ENCODE results near the gene KRT20. TPM values are rescaled to one million over a fixed set of nuclear protein-coding genes. Genes with fewer than 3 reads are reported as not detected.

Gene KRT20
- total and polyA plus RNA-seq, 2 of the 8 experiments (the other 6 are each of a cell fraction or from before 2014, with no cell fraction given) = not detected

- H4K91ac ChIP-seq (replicated peaks; ENCODE audit: insufficient read length, low read length) = no peak within 1 kb of the TSS
- H3K56ac ChIP-seq (replicated peaks; ENCODE audit: insufficient read length, low read depth, low read length) = no peak within 1 kb of the TSS
- H2BK15ac ChIP-seq (ENCODE audit: low read length) = no peak within 1 kb of the TSS
- no peak within 1 kb of the TSS for H3K4me3 ChIP-seq (ENCODE audit: extremely low read depth in 1 of 4, insufficient read depth in 2 of 4, low read depth in 3 of 4, low read length in 4 of 4)
- CTCF ChIA-PET (ENCODE audit: partially characterized antibody) = interaction anchor here (1.0 to 2.5 kb wide), 3 partner anchors 9 to 481 kb away, joined by 3 to 8 read pairs (median 3); partner anchors contain the start of gene KRT20
- no peaks in the 10 kb centered on the region; the same call in 1 of the 2 replicates for H3K23me2 ChIP-seq (ENCODE audit: low read depth, low read length)
- DNase-seq (ENCODE audit: low read depth in 1 of 2, low spot score in 2 of 2) (no peak), FAIRE-seq (no peak)
- no peak within 1 kb of the TSS for H2AK5ac ChIP-seq (ENCODE audit: low read depth, low read length)
- no peaks in the 10 kb centered on the region; a peak in 1 of 7 replicates for H3K4me1 ChIP-seq (replicated peaks in 1 of 4; ENCODE audit: control insufficient read depth in 3 of 4, insufficient read depth in 4 of 4, low read length in 3 of 4)
- no peak within 1 kb of the TSS for H2BK5ac ChIP-seq (ENCODE audit: low read depth, low read length)
- H3K36me3 ChIP-seq (ENCODE audit: control insufficient read depth in 2 of 4, insufficient read depth in 4 of 4, low read length in 3 of 4) = no peaks in the 10 kb centered on the region
- no peak within 1 kb of the TSS for H3K9ac ChIP-seq (replicated peaks in 1 of 4; ENCODE audit: extremely low read depth in 1 of 4, low read depth in 3 of 4, low read length in 3 of 4)
- POLR2A ChIA-PET (ENCODE audit: partially characterized antibody) = interaction anchor here (0.8 kb wide), 2 partner anchors 20 to 822 kb away, joined by 3 read pairs; no protein-coding TSS in a partner anchor
- no peak within 1 kb of the TSS; the same call in 1 of the 2 replicates for H2AFZ ChIP-seq (ENCODE audit: low read length)
- no peak within 1 kb of the TSS for H3K4me2 ChIP-seq (ENCODE audit: insufficient read depth in 1 of 2, low read depth in 2 of 2, low read length in 2 of 2)
- WGBS, 2 experiments (ENCODE audit: extremely low coverage in 1 of 2, insufficient coverage in 1 of 2, insufficient read length in 1 of 2, insufficient replicate concordance in 2 of 2, low coverage in 1 of 2, low lambda C conversion rate in 2 of 2, missing lambda C conversion rate in 1 of 2) = 88% methylated on average over 8 of the region's 8 CpGs; no CpG with 5 or more reads in 1 of the 2 experiments
- H4K8ac ChIP-seq (ENCODE audit: extremely low read depth, insufficient read depth, low read length) = no peak within 1 kb of the TSS
- TF ChIP-seq SIX5 (IDR thresholded peaks at IDR 0.05; ENCODE audit: low read depth, low read length) (no peak), TAF1 (IDR thresholded peaks at IDR 0.05; ENCODE audit: low read depth, low read length) (no peak), RNF2 (IDR thresholded peaks at IDR 0.05; ENCODE audit: borderline replicate concordance, low read depth, low read length, missing control alignments, poor library complexity, severe bottlenecking) (no peak), NANOG (IDR thresholded peaks at IDR 0.05; ENCODE audit: insufficient read depth, low read depth, low read length, poor library complexity, severe bottlenecking) (no peak), PHF8 (conservative IDR thresholded peaks at IDR 0.05; ENCODE audit: low read depth, low read length) (no peak), POU5F1 (IDR thresholded peaks at IDR 0.05; ENCODE audit: low read depth, low read length) (no peak)
- H3K18ac ChIP-seq (ENCODE audit: extremely low read depth, low read length) = no peak within 1 kb of the TSS
- peaks cover 0 to 4% (median 0%) of the 10 kb centered on the region in 4 experiments; a peak in 1 of 7 replicates for H3K27me3 ChIP-seq (replicated peaks in 1 of 4; ENCODE audit: control insufficient read depth in 3 of 4, extremely low read depth in 1 of 4, insufficient read depth in 3 of 4, low read length in 3 of 4)
- no peak within 1 kb of the TSS for H3K27ac ChIP-seq (ENCODE audit: low read depth, low read length)
- H3K79me2 ChIP-seq (ENCODE audit: control insufficient read depth in 1 of 2, insufficient read depth in 2 of 2, low read length in 2 of 2) = no peaks in the 10 kb centered on the region
- no peak within 1 kb of the TSS for H3K14ac ChIP-seq (ENCODE audit: insufficient read length)
- H2BK120ac ChIP-seq (replicated peaks; ENCODE audit: low read depth, low read length) = no peak within 1 kb of the TSS
- H2BK20ac ChIP-seq (ENCODE audit: low read length) = no peak within 1 kb of the TSS
- no peak within 1 kb of the TSS for H3K4ac ChIP-seq (replicated peaks; ENCODE audit: insufficient read length, low read depth, low read length)
- H3K23ac ChIP-seq (ENCODE audit: insufficient read length) = no peak within 1 kb of the TSS
- no peaks in the 10 kb centered on the region for H3K79me1 ChIP-seq (ENCODE audit: low read depth, low read length)
- H4K5ac ChIP-seq (ENCODE audit: insufficient read length, low read depth, low read length) = no peak within 1 kb of the TSS
- H3K9me3 ChIP-seq (ENCODE audit: insufficient read depth in 2 of 2, low read depth in 1 of 2, low read length in 1 of 2) = no peaks in the 10 kb centered on the region
- H2BK12ac ChIP-seq (ENCODE audit: low read depth, low read length) = no peak within 1 kb of the TSS
- no peaks in the 10 kb centered on the region for H4K20me1 ChIP-seq (replicated peaks in 1 of 2; ENCODE audit: control insufficient read depth in 1 of 2, insufficient read depth in 2 of 2, low read length in 2 of 2)
Observed at GRCh38 chr17:40866838-40867237, 18.2 kb downstream of the KRT20 start, which contains the start of gene KRT12. TSS of gene KRT12 (minus strand) at chr17:40867223. CDS start at chr17:40867186, 37 bp downstream.
